Adrenal gland (tissue), 5 donors: ENCODE results near the gene NOC3L.

Experiments used
- POLR2A ChIP-seq, 2 donors: fragments of 450-650 bp; IDR thresholded peaks; one replicate each; pipeline ENCODE4 v1.6.1; 2017; ENCODE audit warnings: antibody characterized with exemption in 2 of 2, mild to moderate bottlenecking in 2 of 2, moderate library complexity in 1 of 2
- TF ChIP-seq, protein P1 (sequence below), 6 experiments: fragments of 450-650 bp in 4 of 6; fragments of 200-600 bp in 2 of 6; sonication (generic) in 1 of 6; IDR thresholded peaks; 1 replicate in 5 of 6; 2 replicates in 1 of 6; pipeline versions ENCODE4 v1.5.1 to v1.8.0; 2016 to 2021; ENCODE audit warnings: antibody characterized with exemption in 6 of 6, mild to moderate bottlenecking in 2 of 6, moderate library complexity in 1 of 6
- donor health status: DM: no; HTN: no; CAD: no.

- TF ChIP-seq, protein P1, sequence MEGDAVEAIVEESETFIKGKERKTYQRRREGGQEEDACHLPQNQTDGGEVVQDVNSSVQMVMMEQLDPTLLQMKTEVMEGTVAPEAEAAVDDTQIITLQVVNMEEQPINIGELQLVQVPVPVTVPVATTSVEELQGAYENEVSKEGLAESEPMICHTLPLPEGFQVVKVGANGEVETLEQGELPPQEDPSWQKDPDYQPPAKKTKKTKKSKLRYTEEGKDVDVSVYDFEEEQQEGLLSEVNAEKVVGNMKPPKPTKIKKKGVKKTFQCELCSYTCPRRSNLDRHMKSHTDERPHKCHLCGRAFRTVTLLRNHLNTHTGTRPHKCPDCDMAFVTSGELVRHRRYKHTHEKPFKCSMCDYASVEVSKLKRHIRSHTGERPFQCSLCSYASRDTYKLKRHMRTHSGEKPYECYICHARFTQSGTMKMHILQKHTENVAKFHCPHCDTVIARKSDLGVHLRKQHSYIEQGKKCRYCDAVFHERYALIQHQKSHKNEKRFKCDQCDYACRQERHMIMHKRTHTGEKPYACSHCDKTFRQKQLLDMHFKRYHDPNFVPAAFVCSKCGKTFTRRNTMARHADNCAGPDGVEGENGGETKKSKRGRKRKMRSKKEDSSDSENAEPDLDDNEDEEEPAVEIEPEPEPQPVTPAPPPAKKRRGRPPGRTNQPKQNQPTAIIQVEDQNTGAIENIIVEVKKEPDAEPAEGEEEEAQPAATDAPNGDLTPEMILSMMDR (IDR thresholded peaks at IDR 0.05): no peak
- no peak for TF ChIP-seq POLR2A (IDR thresholded peaks at IDR 0.05)
Observed at GRCh38 chr10:94402843-94403379, 40.2 kb upstream of the NOC3L start.
